GM19438 (cell line): Measurements from ENCODE around the gene OCIAD1.
"Not testable (repeated sequence)": the region's sequence is repeated elsewhere in the genome, so short reads cannot be mapped to it uniquely, and the experiment has no call there.

Source experiments
- ATAC-seq: cut with Tn5 transposase; IDR thresholded peaks from one replicate; pipeline ENCODE4 v1.9.1; 2021; ENCODE audit warnings: low read depth; ENCODE audit not compliant: unreplicated experiment

The OCIAD1 gene

GRCh38 chr4:48830706-48831531 lies at the start of gene OCIAD1:
OCIAD1 (plus strand) TSS chr4:48831088; CDS start chr4:48832625, 1,537 bp downstream.
- ATAC-seq = peak; percentile 99

GRCh38 chr4:48781968-48782367 lies 48.9 kb upstream of the OCIAD1 start:
- ATAC-seq = no peak

GRCh38 chr4:48785302-48785701 lies 45.6 kb upstream of the OCIAD1 start:
- no peak for ATAC-seq

GRCh38 chr4:48786549-48786948 lies 44.3 kb upstream of the OCIAD1 start:
- ATAC-seq = no peak

- no peak for ATAC-seq
These were observed 43.8 kb upstream of the OCIAD1 start for GRCh38 chr4:48787056-48787455.

GRCh38 chr4:48790561-48790960 lies 40.3 kb upstream of the OCIAD1 start:
- ATAC-seq = no peak

- ATAC-seq = no peak
These were observed 39.6 kb upstream of the OCIAD1 start for GRCh38 chr4:48791313-48791712.

GRCh38 chr4:48792348-48793006 lies 38.4 kb upstream of the OCIAD1 start:
- ATAC-seq = no peak

- no peak for ATAC-seq
These were observed 35.8 kb upstream of the OCIAD1 start for GRCh38 chr4:48795108-48795507.

- ATAC-seq = no peak
These were observed 34.5 kb upstream of the OCIAD1 start for GRCh38 chr4:48796191-48796926.

- no peak for ATAC-seq
These were observed 33.8 kb upstream of the OCIAD1 start for GRCh38 chr4:48796927-48797679.

- ATAC-seq = no peak
These were observed 32.8 kb upstream of the OCIAD1 start for GRCh38 chr4:48798117-48798516.

GRCh38 chr4:48799157-48799556 lies 31.7 kb upstream of the OCIAD1 start:
- no peak for ATAC-seq

- not testable (repeated sequence) for ATAC-seq
These were observed 30.7 kb upstream of the OCIAD1 start for GRCh38 chr4:48800155-48800554.

GRCh38 chr4:48801016-48801715 lies 29.7 kb upstream of the OCIAD1 start:
- no peak for ATAC-seq

GRCh38 chr4:48804584-48805301 lies 26.1 kb upstream of the OCIAD1 start:
- no peak for ATAC-seq

- no peak for ATAC-seq
These were observed 18.0 kb upstream of the OCIAD1 start for GRCh38 chr4:48812866-48813265.

GRCh38 chr4:48813964-48814363 lies 16.9 kb upstream of the OCIAD1 start:
- ATAC-seq = peak; percentile 57

- ATAC-seq = no peak
These were observed 15.4 kb upstream of the OCIAD1 start for GRCh38 chr4:48815483-48815882.
